Duodenal mucosa (tissue), 2 donors: Measurements from ENCODE around the gene OR2T1.

Source experiments
- H3K27ac ChIP-seq: one replicate; pipeline ENCODE4 v1.7.0; 2013; ENCODE audit warnings: low read depth, low read length
- H3K27me3 ChIP-seq, 2 donors: one replicate each; pipeline ENCODE4 v1.7.0; 2013; ENCODE audit warnings: low read length in 2 of 2, control low read depth in 1 of 2; ENCODE audit not compliant: insufficient read depth in 2 of 2, control insufficient read depth in 1 of 2
- H3K36me3 ChIP-seq, 2 donors: one replicate each; pipeline ENCODE4 v1.7.0; 2013; ENCODE audit warnings: low read length in 2 of 2, control low read depth in 1 of 2; ENCODE audit not compliant: insufficient read depth in 2 of 2, control insufficient read depth in 1 of 2
- H3K4me1 ChIP-seq, 2 donors: one replicate each; pipeline ENCODE4 v1.7.0; 2013; ENCODE audit warnings: low read length in 2 of 2, control low read depth in 1 of 2; ENCODE audit not compliant: insufficient read depth in 2 of 2, control insufficient read depth in 1 of 2
- H3K4me3 ChIP-seq, 2 donors: one replicate each; pipeline ENCODE4 v1.7.0; 2013; ENCODE audit warnings: low read length in 2 of 2, low read depth in 1 of 2
- H3K9ac ChIP-seq, 2 donors: one replicate each; pipeline ENCODE4 v1.7.0; 2013; ENCODE audit warnings: low read length in 2 of 2, low read depth in 1 of 2
- H3K9me3 ChIP-seq, 2 donors: one replicate each; pipeline ENCODE4 v1.7.0; 2013; ENCODE audit warnings: low read length in 2 of 2, control low read depth in 1 of 2; ENCODE audit not compliant: control insufficient read depth in 1 of 2

OR2T1 gene

GRCh38 chr1:248402748-248403147 lies at the start of gene OR2T1:
Gene OR2T1, plus strand, starts transcription at chr1:248403048. Its CDS starts 3,100 bp downstream, at chr1:248406148.
- no peak within 1 kb of the TSS for H3K27ac ChIP-seq
- H3K9me3 ChIP-seq, result peaks cover 4 to 15% of the 10 kb centered on the region in 2 donors
- H3K4me3 ChIP-seq, result no peak within 1 kb of the TSS
- no peak within 1 kb of the TSS for H3K9ac ChIP-seq
- H3K36me3 ChIP-seq, result no peaks in the 10 kb centered on the region
- H3K4me1 ChIP-seq, result no peaks in the 10 kb centered on the region
- H3K27me3 ChIP-seq, result no peaks in the 10 kb centered on the region

- H3K36me3 ChIP-seq, result no peaks in the 10 kb centered on the region
- H3K9ac ChIP-seq, result no peak overlapping the region
- peaks cover 3 to 4% of the 10 kb centered on the region in 2 donors for H3K9me3 ChIP-seq
- H3K27me3 ChIP-seq, result no peaks in the 10 kb centered on the region
- no peak overlapping the region for H3K27ac ChIP-seq
- H3K4me3 ChIP-seq, result no peak overlapping the region
- no peaks in the 10 kb centered on the region for H3K4me1 ChIP-seq
Observed at GRCh38 chr1:248359415-248359814, 43.4 kb upstream of the OR2T1 start.

- no peaks in the 10 kb centered on the region for H3K36me3 ChIP-seq
- no peaks in the 10 kb centered on the region for H3K27me3 ChIP-seq
- no peaks in the 10 kb centered on the region for H3K4me1 ChIP-seq
- H3K27ac ChIP-seq, result no peak within 1 kb of the TSS
- H3K9ac ChIP-seq, result no peak within 1 kb of the TSS
- peaks cover 4 to 9% of the 10 kb centered on the region in 2 donors for H3K9me3 ChIP-seq
- no peak within 1 kb of the TSS for H3K4me3 ChIP-seq
Observed at GRCh38 chr1:248361121-248361715, 41.6 kb upstream of the OR2T1 start, which contains the start of gene OR2T4. Gene OR2T4, plus strand, starts transcription at chr1:248361665. Its CDS starts 0 bp downstream, at chr1:248361665.

- Histone ChIP-seq H3K36me3 (no peaks in the 10 kb centered on the region), H3K9me3 (peaks cover 7 to 9% of the 10 kb centered on the region in 2 donors), H3K4me3 (no peak overlapping the region), H3K27me3 (no peaks in the 10 kb centered on the region), H3K4me1 (no peaks in the 10 kb centered on the region), H3K9ac (no peak overlapping the region), H3K27ac (no peak overlapping the region)
Observed at GRCh38 chr1:248366609-248367008, 36.2 kb upstream of the OR2T1 start.

GRCh38 chr1:248372394-248372793 lies 30.5 kb upstream of the OR2T1 start:
- Histone ChIP-seq H3K4me3 (no peak overlapping the region), H3K36me3 (no peaks in the 10 kb centered on the region), H3K9ac (no peak overlapping the region), H3K27ac (no peak overlapping the region), H3K4me1 (no peaks in the 10 kb centered on the region), H3K27me3 (no peaks in the 10 kb centered on the region), H3K9me3 (peaks cover 4 to 11% of the 10 kb centered on the region in 2 donors)

- H3K27ac ChIP-seq, result no peak overlapping the region
- H3K9me3 ChIP-seq, result peaks cover 4 to 8% of the 10 kb centered on the region in 2 donors
- no peaks in the 10 kb centered on the region for H3K27me3 ChIP-seq
- H3K9ac ChIP-seq, result no peak overlapping the region
- H3K4me1 ChIP-seq, result no peaks in the 10 kb centered on the region
- no peaks in the 10 kb centered on the region for H3K36me3 ChIP-seq
- no peak overlapping the region for H3K4me3 ChIP-seq
Observed at GRCh38 chr1:248373761-248374160, 29.1 kb upstream of the OR2T1 start.

- no peaks in the 10 kb centered on the region for H3K36me3 ChIP-seq
- H3K4me1 ChIP-seq, result no peaks in the 10 kb centered on the region
- no peaks in the 10 kb centered on the region for H3K27me3 ChIP-seq
- peaks cover 4 to 8% of the 10 kb centered on the region in 2 donors for H3K9me3 ChIP-seq
- H3K27ac ChIP-seq, result no peak within 1 kb of the TSS
- no peak within 1 kb of the TSS for H3K4me3 ChIP-seq
- H3K9ac ChIP-seq, result no peak within 1 kb of the TSS
Observed at GRCh38 chr1:248375446-248375845, 27.4 kb upstream of the OR2T1 start, which contains the start of gene OR2T6. Gene OR2T6, plus strand, starts transcription at chr1:248375746. Its CDS starts 11,863 bp downstream, at chr1:248387609.

GRCh38 chr1:248376916-248377315 lies 25.9 kb upstream of the OR2T1 start:
- Histone ChIP-seq H3K36me3 (no peaks in the 10 kb centered on the region), H3K27me3 (no peaks in the 10 kb centered on the region), H3K4me1 (no peaks in the 10 kb centered on the region), H3K9me3 (peaks cover 0 to 8% of the 10 kb centered on the region in 2 donors), H3K9ac (no peak overlapping the region), H3K27ac (no peak overlapping the region), H3K4me3 (no peak overlapping the region)

- Histone ChIP-seq H3K4me1 (no peaks in the 10 kb centered on the region), H3K9ac (no peak overlapping the region), H3K9me3 (peaks cover 1 to 7% of the 10 kb centered on the region in 2 donors), H3K27ac (no peak overlapping the region), H3K4me3 (no peak overlapping the region), H3K36me3 (no peaks in the 10 kb centered on the region), H3K27me3 (no peaks in the 10 kb centered on the region)
Observed at GRCh38 chr1:248380854-248381253, 22.0 kb upstream of the OR2T1 start.

GRCh38 chr1:248388426-248388825 lies 14.4 kb upstream of the OR2T1 start:
- Histone ChIP-seq H3K9me3 (peaks cover 11 to 14% of the 10 kb centered on the region in 2 donors), H3K27ac (no peak overlapping the region), H3K4me1 (no peaks in the 10 kb centered on the region), H3K36me3 (no peaks in the 10 kb centered on the region), H3K9ac (no peak overlapping the region), H3K27me3 (no peaks in the 10 kb centered on the region), H3K4me3 (no peak overlapping the region)
